NCI-H345 treated with DMSO at 0.1 percent for 48 hours (cell line): Measurements from ENCODE around the gene RPL19.

Experiments
- DNase-seq: peaks from one replicate; lab custom pipeline; 2025; ENCODE audit not compliant: unreplicated experiment; lab: John Stamatoyannopoulos, UW

Gene RPL19

DNA sequence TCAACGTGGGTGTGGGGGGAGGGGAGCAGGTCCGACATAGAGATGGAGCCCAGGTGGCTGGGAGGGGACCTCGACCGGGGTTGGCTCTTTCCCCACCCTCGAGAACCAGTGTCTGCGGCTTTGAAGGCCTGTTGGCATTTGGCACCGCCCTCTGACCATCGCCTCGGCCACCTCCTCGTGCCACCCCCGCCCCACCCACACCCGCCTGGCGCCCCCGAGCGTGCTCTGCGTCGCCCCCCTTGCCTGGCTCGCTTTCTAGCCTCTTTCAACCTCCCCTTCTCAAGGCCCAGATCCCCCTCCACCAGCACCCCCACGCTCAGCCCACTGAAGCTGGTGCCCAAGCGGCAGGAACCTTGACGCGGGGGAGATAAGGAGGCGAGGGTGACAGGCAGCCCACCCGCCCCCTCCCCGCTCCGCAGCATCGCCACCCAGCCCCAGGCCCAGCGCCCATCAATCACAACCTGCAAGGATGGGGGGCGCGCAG is 3.2 kb upstream of the RPL19 start:
- no peak for DNase-seq

DNA sequence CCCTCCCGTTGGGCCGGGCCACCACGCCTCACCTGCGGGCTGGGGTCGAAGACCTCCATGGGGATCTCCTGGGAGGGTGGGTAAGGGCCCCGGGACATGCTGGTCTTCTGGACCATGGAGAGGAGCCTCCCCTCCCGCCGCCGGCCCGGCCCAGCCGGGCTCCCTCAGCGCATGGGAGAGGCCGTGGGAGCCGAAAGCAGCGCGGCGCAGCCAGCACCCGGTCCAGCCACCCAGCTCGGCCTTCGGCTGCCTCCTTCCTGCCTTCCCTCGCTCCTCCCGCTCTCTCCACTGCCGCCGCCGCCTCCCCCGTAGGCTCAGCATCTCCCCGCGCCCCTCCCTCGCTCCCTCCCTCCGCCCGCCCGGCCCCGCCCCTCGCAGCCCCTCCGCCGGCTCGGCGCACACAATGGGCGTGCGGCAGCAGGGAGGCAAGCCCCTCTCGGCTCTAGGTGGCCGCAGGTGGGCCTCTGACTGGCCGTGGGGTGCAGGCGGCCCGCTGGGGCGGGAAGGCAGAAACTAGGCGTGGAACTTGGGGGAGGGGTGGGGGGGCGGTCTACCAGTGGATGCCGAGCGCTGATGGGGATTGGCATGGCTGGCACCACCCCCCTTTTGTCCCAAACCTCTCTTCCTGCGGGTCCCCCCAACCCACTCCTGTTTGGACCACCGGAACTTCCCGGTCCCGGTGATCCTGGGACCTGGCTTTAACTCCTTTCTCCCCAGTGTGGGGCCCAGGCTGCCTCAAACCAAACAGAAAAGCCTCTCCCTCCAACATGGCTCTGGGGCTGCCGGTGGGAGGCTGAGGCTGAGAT is 2.5 kb upstream of the RPL19 start, which contains the start of gene CACNB1:
TSS of gene CACNB1 (minus strand) at position 290 of the 806 bp plus-strand sequence. CDS start at position 116, 174 bp downstream.
- peak; percentile 48 for DNase-seq

DNA sequence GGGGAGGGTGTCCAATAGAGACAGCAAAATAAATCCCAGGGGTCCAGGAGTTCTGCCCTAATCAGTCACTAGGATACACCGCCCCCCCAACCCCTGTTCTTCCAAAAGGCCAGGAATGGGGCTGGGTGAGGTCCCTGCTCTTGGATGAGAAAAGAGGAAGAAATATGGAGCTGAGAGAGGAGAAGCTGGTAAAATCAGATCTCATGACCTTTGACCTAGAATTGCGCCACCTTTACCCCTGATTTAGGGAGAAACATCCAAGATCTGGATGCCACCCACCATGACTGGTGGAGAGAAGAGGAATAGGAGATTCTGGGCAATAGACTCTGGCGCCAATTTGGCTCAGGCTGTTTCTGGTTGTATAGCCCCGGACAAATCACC is 1.9 kb upstream of the RPL19 start:
- DNase-seq, result no peak

DNA sequence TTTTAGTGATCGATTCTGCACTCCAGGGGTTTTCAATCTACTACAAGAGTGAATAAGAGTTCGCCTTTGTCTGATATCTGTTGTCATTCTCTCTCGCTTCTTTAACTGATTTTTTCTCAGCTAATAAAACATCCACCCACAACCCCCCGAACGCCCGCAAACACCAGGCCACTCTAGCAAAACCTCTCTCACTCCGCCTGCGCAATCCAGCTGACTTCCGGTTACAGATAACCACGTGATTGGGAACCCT is 338 bp upstream of the RPL19 start:
- peak; percentile 91 for DNase-seq

DNA sequence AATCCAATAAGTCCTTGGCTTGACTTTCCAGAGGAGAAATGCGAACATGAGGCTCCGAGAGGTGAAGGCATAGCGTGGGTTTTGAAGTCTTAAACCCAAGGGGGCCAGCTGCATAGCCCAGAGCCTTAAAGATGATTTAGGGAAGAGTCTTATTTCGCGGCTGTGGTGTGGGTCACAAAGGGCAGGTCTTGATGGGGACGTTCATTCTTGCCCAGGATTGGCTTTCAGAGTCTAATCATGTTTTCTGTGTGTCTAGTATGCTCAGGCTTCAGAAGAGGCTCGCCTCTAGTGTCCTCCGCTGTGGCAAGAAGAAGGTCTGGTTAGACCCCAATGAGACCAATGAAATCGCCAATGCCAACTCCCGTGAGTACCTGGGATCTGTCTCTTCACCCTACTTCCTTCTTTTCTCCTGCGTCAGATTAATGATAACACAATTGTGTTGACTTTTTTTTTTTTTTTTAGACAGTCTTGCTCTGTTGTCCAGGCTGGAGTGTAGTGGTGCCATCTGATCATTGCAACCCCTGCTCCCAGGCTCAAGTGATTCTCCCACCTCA is 951 bp downstream of the RPL19 start:
- DNase-seq, result no peak

DNA sequence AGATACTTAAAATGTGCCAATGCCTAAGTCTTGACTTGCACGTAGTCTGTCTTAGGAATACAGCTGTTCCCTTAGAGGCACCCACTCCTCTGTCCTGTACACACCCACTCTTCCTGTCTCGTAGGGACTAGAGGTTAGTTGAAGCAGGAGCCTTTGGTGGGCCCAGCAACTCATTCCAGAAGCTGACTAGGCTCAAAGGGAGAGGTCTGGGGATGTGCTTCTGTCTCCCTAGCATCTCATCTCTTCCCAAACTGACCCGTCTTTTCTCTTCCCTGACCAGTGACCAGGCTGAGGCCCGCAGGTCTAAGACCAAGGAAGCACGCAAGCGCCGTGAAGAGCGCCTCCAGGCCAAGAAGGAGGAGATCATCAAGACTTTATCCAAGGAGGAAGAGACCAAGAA is 4.2 kb downstream of the RPL19 start:
- DNase-seq, result no peak

DNA sequence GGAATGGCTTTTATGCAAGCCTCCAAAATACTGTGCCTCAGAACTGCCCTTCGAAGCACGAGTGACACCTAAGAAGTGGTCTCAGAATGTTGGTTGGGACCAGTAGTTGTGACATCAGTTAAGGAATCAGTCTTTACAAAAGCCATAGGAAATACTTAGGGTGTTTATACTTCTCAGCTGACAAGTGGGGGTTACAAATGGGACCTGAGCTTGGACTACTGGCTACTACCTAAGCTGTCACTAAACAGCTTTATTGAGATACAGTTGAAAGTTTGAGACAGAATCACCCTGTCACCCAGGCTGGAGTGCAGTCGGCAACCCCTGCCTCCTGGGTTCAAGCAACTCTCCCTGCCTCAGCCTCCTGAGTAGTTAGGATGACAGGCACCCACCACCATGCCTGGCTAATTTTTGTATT is 5.0 kb downstream of the RPL19 start:
- no peak for DNase-seq

DNA sequence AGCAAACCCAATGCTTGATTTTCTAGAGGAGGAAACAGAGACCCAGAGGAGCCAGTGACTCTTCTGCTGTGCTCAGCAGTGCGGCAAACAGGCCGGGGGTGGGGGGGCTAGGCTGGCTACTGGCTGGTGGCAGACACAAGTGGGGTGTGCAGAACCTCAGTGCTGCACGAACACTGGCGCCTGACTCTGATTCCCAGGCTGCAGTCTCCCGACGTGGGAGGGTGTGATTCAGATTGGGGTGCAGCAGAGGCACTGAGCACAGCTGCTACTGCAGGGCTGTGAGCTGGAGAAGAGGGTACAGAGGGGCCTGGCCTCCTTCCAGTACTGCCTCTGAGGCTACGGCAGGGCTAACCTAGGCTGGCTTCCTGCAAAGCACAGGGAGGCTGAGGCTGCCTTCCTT is 8.1 kb downstream of the RPL19 start:
- no peak for DNase-seq

DNA sequence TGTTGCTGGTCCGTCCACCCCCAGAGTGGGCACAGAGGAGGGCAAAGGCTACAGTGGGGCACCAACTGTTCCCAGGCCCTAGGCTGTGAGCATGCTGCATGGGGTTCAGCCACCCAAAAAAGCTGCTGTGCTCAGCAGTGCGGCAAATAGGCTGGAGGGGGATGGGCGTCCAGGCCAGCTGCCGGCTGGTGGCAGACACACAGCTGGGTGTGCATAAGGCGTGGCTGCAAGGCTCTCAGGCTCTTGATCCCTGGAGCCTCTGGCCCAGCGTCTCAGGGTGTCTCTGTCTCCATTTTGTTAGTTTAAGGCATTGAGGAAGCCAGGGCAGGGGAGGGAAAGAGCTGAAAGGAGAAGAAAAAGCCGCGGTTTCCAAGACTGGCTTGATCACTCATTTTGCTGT is 8.8 kb downstream of the RPL19 start:
- no peak for DNase-seq

DNA sequence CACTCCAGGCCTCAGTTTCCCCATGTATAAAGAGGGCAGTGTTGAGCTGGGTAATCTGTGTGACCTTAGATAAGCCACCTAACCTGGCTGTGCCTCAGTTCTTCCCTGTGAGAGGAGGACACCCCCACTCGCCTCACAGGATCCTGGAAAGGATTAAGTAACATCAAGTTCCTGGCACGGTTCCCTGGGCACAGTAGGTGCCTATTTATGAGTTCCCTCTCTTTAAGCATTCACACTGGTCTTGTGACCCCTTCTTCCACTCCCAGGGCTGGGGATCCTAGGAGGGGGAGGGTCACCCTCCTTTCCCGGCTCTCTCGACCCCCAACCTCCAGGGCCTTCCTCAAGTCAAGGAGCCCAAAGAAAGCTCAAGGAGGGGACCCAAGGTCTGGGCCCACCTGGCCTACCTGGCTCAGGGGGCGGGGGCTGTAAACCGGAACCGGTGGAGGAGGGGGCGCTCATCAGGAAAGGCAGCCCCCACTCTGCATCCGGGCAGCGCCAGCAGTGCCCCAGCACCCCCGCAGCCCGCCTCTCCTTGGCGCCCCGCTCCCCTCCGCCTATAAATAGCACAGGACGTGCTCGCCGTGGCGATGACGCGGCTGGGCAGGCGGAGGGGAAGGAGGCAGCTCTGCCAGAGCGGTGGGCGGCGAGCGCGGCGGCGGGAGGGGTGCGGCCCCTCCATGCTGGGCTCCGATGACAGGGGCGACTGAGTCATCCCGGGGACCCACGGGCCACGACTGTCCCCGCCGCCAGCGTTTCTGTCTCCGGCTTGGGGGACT is 9.4 kb downstream of the RPL19 start:
- DNase-seq, result peak; percentile 49

DNA sequence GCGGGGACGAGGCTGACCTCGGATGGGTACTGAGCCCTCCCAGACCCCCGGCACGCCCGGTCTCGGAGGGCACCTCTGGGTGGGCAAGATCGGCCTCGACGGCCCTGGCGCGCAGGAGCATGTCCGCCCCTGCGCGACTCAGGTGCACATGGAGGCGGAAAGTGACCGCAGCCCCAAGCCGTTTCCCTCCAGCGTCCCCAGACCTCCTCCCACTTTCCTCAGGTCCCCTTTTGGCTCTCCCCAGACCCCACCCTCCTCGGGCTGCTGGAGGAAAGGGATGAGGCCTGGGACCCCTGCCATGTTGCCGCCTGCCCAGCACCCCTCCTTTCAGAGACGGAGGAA is 10.0 kb downstream of the RPL19 start:
- no peak for DNase-seq

DNA sequence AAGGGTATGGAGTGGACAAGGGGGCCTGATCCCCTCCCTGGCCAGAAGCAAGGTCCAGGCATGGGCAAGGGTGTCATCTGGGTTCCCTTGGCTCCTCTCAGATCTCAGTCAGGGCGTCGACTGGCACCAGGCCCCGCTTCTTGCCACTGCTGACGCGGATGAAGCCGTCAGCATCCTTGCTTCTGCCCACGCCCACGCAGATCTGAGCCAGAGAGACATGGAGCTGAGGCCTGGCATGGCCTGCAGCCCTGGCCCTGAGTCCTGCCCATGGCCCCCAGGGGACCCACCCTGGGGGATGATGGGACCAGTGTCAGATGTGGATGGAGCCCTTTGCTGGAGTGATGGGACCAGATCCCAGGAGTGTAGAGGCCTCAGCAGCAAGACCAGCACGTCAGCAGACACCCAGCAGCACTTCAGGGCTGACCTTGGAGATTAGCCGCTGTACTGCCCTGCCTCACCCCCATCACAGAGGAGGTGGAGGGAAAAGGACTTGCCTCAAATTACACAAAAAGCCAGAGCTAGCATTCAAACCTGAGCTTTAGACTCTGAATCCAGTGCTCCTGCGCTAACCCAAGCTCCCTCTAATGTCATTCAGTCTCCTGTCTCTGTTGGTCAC is 12.2 kb downstream of the RPL19 start:
- no peak for DNase-seq

DNA sequence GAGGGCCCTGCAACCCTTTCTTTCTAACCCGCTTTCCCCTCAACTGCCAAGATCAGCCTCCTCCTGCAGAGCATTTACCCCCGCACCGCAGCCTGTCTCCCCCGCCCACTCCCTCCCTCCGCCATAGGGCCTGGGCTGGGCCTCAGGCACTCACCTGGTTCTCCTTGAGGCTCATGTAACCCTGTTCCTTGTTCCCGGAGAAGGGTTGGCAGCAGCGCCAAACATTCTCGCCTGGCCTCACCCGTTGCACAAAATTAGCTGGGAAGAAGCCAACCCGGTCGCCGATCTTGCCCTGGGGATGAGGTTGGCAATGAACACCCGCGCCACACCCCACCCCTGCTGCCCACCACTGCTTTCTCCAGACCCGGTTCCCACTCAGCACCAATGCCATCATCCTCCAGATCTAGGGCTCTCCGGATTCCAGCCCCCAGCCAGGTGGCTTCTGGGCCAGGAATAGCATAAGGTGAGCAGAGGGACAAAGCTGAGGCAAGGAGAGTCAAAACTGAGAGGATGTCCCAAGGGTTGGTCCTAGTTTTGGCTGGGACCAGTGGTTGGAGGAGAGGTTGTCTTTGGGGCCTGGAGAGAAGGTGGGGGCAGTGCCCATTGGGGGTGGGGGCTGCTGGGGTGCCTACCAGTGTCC is 12.9 kb downstream of the RPL19 start:
- no peak for DNase-seq

DNA sequence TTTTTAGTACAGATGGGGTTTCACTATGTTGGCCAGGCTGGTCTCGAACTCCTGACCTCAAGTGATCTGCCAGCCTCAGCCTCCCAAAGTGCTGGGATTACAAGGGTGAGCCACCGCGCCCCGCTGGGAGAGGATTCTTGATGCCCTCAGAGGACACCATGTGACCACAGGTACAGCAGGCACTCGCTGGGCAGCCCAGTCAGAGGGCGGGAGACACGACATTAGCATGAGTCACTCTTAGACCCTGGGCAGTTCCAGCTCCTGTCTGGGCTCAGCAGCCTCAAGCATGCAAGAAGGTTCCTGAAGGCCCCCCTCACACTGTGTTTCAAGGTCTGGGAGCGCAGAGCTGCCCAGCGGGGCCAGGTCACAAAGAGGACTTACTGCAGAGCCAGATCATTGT is 13.8 kb downstream of the RPL19 start:
- no peak for DNase-seq

DNA sequence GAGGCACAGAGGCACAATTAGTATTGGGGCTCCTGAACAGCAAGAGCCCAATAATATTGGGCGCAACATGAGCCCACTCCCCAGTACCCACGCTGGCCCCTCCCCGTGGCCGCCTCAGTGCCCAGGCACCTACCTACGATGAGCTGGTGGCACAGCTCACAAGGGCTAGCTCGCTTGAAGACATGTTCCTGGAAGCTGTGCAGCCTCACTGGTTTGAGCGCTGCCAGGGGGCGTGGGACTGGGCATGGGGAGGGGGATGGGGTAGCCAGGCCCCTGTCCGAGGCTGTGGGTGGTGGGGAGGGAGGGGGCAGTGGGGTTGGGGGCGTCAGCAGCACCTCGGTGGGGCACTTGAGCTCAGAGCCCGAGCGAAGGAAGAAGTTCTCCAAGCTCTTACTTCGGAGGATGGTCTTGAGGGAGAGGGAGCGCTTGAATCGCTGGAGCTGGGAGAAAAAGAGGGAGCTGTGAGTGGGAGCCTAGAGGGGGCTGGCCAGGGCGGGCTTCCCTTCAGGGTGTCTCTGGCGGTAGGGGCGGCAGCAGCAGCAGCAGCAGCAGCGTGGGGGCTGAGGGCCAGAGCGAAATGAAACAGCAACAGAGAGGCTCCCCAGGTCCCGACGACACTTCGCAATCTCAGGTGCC is 17.8 kb downstream of the RPL19 start:
- no peak for DNase-seq

DNA sequence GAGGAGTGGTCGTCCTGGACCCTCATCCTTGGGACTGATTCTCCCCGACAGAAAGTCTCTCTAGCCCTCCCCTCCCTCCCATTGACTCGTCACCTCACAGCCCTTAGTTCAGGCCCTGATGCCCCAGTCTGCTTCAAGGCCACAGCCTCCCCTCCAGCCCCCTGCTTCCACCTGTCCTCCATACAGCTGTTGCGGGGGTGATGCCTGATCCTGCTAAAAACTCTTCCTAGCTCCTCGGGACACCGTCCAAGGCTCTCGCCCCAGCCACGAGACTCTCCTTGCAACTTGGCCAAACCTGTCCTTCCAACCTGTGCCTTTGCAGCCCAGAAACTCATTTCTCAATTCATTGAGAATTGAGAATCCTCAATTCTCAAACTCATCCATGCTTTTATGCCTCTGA is 18.8 kb downstream of the RPL19 start:
- no peak for DNase-seq

DNA sequence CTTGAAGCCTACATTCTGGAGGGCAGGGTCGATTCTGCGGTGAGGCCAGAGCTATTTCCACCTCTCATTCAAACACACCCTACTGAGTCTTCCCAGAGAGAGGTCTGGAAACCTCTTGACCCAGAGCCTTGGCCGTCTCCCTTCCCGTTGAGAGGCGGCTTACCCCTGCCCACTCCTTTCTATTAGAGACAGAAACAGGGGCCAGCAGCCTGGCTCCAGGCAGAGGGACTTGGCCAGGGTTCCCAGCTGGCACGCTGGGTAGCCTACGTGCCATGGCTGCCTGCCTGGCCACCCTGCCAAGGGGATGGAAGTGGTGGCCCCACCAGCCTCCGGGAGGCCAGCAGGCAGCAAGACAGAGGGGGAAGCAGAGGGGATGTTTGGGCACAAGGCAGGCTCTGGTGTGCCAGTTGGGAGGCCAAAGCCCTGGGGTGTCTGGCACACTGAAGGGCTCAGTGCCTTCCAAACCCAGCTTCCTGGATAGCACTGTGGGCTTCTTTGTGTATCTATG is 19.6 kb downstream of the RPL19 start:
- no peak for DNase-seq

DNA sequence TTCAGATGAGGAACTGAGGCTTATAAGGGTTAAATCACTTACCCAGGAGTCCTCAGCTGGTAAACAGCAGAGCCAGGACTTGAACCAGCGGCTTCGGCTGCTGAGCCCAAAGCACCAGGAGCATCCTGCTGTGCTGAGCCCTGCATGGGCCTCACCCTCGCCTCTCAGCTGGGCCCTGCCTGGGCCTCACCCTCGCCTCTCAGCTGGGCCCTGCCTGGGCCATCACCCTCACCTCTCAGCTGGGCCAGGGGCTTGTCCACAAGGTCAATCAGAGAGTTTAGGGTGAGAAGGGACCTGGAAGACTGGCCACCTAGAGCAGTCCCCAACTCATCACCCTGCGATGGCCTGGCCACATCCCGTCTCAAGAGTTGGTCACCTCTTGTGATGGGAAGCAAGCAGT is 21.5 kb downstream of the RPL19 start:
- no peak for DNase-seq

DNA sequence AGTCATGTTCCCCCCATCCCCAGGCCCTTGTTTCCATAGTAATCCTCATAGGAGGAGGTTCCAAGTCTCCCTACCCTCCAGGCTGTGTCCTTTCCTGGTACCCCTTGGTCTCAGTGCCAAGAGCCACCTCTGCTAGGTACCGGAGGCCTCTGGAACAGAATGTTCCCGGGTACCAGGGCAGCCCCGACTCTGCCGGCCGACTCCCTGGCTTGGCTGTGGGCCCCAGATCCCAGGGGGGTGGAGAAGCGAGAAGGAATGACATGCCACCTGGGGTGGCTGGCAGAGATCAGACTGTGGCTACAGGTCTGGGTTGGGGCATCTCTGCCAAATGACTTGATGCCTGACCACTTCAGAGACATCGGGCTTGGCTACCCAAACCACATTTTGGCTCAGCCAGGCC is 22.1 kb downstream of the RPL19 start:
- no peak for DNase-seq

DNA sequence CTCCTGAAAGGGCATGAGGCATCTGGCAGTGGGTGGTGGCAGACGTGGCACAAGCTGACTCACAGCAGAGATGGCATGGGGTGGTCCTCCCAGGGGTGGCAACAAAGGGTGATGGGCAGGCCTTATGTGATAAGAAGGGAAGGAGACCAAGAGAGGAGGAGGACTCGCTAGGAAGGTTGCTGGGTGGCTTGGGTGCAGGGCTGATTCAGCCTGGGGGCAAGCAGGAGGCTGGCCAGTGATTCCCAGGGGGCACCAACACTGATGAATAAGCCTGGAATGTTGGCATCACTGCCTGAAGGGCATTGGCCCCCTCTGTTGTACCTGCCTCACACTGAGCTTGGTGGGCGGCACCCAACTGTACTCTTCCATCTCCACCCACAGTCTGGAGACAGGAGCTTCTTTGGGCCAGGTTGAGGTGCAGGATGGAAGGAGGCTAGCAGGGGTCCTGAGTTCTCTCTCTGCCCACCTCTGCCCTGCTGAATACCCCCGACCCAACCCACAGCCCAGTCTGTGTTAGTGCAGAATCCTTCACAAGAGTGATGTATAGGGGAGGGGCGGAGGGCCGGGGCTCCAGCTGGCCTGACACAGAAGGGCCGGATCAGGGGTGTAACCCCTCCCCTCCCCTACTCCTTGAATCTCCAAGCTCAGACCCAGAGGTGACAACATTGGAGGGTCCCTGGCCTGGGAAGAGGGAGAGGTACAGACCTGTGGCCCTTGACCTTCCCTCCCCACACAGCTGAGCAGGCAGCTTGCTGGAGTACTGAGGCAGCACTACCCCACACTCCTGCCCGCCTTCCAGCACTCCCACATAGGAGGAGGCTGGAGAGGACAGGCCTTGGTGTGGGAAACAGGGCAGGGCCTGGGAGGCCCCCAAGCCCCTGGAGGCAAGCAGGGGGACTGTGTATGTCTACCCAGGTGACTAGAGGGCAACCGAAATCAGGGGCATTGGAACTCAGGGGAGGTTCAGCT is 23.1 kb downstream of the RPL19 start:
- no peak for DNase-seq
